Thyroid gland (tissue), 4 donors: ENCODE data around the gene COMP. TPM values are rescaled to one million over a fixed set of nuclear protein-coding genes. Genes with fewer than 3 reads are reported as not detected.
"Not testable (repeated sequence)": the region's sequence is repeated elsewhere in the genome, so short reads cannot be mapped to it uniquely, and the experiment has no call there.

Experiments used
- DNase-seq, 2 donors: peaks; one replicate each; pipeline ENCODE4 v3.0.0-alpha.2; 2019
- H3K27ac ChIP-seq, 3 donors: fragments of 200-600 bp; sonication (generic); 1 replicate in 2 of 3; 2 replicates in 1 of 3; pipeline ENCODE4 v1.5.1; 2016 to 2019; ENCODE audit warnings: mild to moderate bottlenecking in 1 of 3, moderate library complexity in 1 of 3
- H3K27me3 ChIP-seq: fragments of 200-600 bp; sonication (generic); one replicate; pipeline ENCODE4 v1.5.1; 2019
- H3K36me3 ChIP-seq, 2 donors: fragments of 200-600 bp; sonication (generic); one replicate each; pipeline ENCODE4 v1.5.1; 2016 to 2019
- H3K4me1 ChIP-seq, 2 donors: fragments of 200-600 bp; sonication (generic); one replicate each; pipeline ENCODE4 v1.5.1; 2017 to 2019
- H3K4me3 ChIP-seq, 3 donors: fragments of 200-600 bp; sonication (generic); replicated peaks in 1 of 3; 1 replicate in 2 of 3; 2 replicates in 1 of 3; pipeline ENCODE4 v1.5.1; 2016; ENCODE audit warnings: mild to moderate bottlenecking in 1 of 3
- H3K9me3 ChIP-seq: fragments of 200-600 bp; sonication (generic); one replicate; pipeline ENCODE4 v1.5.1; 2017
- POLR2A ChIP-seq, 2 donors: fragments of 450-650 bp; IDR thresholded peaks; one replicate each; pipeline ENCODE4 v1.6.1; 2017; ENCODE audit warnings: antibody characterized with exemption in 2 of 2, mild to moderate bottlenecking in 2 of 2, moderate library complexity in 1 of 2
- WGBS, 2 donors: methylation state at CpG; one replicate each; pipeline ENCODE4 v1.1.5; 2017; 5-methylcytosine and 5-hydroxymethylcytosine counted together
- intact Hi-C: fragments of 100-400 bp; cut with DNase I; formaldehyde crosslinking; loops from one replicate; pipeline ENCODE4 v1.15.1; 2023
- total RNA-seq, 4 donors: library from RNA; depleted of rRNA; stranded (reverse); fragments of >200 nt; gene quantifications; one replicate each; pipeline ENCODE4 v1.2.3, GENCODE V29; 2016
- TF ChIP-seq, protein P1 (sequence below), 6 experiments: fragments of 200-600 bp in 3 of 6; fragments of 450-650 bp in 3 of 6; sonication (generic) in 3 of 6; IDR thresholded peaks; one replicate each; pipeline ENCODE4 v1.5.1; 2016 to 2019; ENCODE audit warnings: antibody characterized with exemption in 6 of 6, mild to moderate bottlenecking in 2 of 6, inconsistent platforms in 1 of 6, moderate library complexity in 1 of 6

COMP gene
- total RNA-seq, 4 donors from 2014 or later = 0.33 to 33.3 (median 1.9) TPM

DNA sequence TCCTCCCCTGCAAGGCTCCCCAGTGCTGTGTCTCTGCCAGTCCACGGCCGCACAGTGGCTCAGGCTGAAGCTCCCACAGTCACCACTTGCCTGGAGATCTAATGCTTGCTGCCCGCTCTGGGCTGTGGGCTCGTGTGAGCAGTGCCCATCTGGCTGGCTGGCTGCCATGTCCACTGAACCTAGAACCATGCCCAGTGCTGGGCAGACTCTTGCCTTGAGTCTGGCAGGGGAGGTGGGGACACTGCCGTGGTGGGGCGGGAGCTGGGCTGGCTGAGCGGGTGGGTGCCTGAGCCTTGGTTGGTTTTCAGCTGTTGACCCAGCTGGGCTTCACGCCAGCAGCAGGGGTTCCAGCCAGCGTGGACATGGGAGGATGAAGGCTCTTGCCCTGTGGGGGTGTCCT, 55.4 kb downstream of the COMP start:
- Histone ChIP-seq H3K27me3 (no peaks in the 10 kb centered on the region), H3K36me3 (no peaks in the 10 kb centered on the region), H3K4me3 (no peak overlapping the region), H3K27ac (no peak overlapping the region), H3K4me1 (peaks cover 32 to 43% of the 10 kb centered on the region in 2 donors), H3K9me3 (no peaks in the 10 kb centered on the region)
- no peak for TF ChIP-seq POLR2A (IDR thresholded peaks at IDR 0.05)
- TF ChIP-seq, protein P1, sequence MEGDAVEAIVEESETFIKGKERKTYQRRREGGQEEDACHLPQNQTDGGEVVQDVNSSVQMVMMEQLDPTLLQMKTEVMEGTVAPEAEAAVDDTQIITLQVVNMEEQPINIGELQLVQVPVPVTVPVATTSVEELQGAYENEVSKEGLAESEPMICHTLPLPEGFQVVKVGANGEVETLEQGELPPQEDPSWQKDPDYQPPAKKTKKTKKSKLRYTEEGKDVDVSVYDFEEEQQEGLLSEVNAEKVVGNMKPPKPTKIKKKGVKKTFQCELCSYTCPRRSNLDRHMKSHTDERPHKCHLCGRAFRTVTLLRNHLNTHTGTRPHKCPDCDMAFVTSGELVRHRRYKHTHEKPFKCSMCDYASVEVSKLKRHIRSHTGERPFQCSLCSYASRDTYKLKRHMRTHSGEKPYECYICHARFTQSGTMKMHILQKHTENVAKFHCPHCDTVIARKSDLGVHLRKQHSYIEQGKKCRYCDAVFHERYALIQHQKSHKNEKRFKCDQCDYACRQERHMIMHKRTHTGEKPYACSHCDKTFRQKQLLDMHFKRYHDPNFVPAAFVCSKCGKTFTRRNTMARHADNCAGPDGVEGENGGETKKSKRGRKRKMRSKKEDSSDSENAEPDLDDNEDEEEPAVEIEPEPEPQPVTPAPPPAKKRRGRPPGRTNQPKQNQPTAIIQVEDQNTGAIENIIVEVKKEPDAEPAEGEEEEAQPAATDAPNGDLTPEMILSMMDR (IDR thresholded peaks at IDR 0.05) = no peak
- intact Hi-C loops = no loop called here
- peak; percentile 89 to 93 for DNase-seq
- 38 to 46% methylated on average over 4 of the region's 9 CpGs for WGBS, 2 donors

DNA sequence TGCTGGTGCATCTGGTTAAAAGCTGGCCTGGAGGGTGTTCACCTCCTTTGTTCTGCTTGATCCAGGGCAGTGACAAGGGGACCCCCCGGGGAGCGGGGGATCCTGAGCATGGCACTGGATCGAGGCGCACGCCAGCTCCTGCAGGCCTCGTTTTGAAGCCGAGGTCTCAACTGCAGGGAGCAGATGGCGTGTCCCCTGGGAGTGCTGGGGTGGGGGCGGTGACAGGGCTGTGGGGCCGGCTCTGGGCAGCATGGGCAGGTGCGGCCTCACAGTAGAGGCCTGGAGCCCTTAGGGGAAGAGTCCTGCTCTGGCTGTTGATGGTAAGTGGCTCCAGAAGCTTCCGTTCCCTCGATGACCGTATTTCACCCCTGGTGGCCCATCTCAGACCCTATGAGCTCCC, 55.8 kb downstream of the COMP start:
- H3K4me1 ChIP-seq = peaks cover 27 to 39% of the 10 kb centered on the region in 2 donors
- DNase-seq = no peak
- H3K4me3 ChIP-seq = no peak overlapping the region
- H3K36me3 ChIP-seq = no peaks in the 10 kb centered on the region
- no peaks in the 10 kb centered on the region for H3K9me3 ChIP-seq
- intact Hi-C loops = no loop called here
- H3K27me3 ChIP-seq = no peaks in the 10 kb centered on the region
- no peak for TF ChIP-seq POLR2A (IDR thresholded peaks at IDR 0.05)
- TF ChIP-seq, protein P1 (IDR thresholded peaks at IDR 0.05) = no peak
- WGBS, 2 donors = 83 to 88% methylated on average over 8 to 9 of the region's 14 CpGs
- no peak overlapping the region for H3K27ac ChIP-seq

DNA sequence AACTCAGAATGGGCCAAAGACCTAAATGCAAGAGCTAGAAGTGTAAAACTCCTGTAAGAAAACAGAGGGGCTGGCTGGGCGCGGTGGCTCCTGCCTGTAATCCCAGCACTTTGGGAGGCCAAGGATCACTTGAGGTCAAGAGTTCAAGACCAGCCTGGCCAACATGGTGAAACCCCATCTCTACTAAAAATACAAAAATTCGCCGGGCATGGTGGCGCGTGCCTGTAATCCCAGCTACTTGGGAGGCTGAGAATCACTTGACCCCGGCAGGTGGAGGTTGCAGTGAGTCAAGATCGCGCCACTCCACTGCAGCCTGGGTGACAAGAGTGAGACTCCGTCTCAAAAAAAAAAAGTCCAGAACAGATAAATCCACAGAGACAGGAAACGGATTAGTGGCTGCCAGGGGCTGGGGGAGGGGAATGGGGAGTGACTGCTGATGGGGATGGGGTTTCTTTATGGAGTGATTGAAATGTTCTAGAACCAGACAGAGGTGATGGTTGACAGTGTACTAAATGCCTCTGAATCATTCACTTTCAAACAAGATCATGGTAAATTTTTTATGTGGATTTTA, 57.3 kb downstream of the COMP start:
- H3K27ac ChIP-seq, H3K27me3 ChIP-seq, H3K36me3 ChIP-seq, H3K9me3 ChIP-seq, H3K4me3 ChIP-seq, DNase-seq, intact Hi-C loops: not testable (repeated sequence)
- 88 to 90% methylated on average over 11 of the region's 11 CpGs for WGBS, 2 donors
- peaks cover 25 to 36% of the 10 kb centered on the region in 2 donors for H3K4me1 ChIP-seq

DNA sequence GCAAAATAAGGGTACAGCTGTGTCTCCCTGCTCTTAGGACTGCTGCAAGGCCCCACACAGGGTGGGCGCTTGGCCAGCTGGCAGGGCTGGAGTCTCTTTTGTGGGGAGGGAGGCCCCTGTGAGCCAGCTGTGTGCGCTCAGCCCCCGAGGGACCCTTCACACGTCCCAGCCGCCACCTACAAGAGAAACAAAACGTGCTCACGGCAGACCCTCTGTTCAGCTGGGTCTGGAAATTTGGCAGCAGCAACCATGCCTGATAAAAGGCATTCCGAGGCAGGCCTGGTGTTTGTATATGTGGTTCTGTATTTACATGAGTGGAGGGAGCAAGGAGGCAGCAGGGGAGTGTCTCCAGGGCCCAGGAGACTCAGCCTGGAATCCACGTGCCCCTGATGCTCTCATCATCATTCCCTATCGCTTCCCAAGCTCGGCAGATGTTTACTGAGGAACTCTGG, 57.9 kb downstream of the COMP start:
- Histone ChIP-seq H3K36me3 (no peaks in the 10 kb centered on the region), H3K9me3 (no peaks in the 10 kb centered on the region), H3K27me3 (no peaks in the 10 kb centered on the region), H3K27ac (no peak overlapping the region), H3K4me1 (peaks cover 25 to 36% of the 10 kb centered on the region in 2 donors), H3K4me3 (no peak overlapping the region)
- intact Hi-C loops = no loop called here
- WGBS, 2 donors = 36 to 43% methylated on average over 5 to 6 of the region's 11 CpGs
- DNase-seq = peak; percentile 38 to 44
- TF ChIP-seq, protein P1 (IDR thresholded peaks at IDR 0.05) = no peak
- no peak for TF ChIP-seq POLR2A (IDR thresholded peaks at IDR 0.05)

Other genes starting within 250 kb of the COMP start
- gene FKBP8, start 247.7 kb downstream of the COMP start, total RNA-seq = 100 to 1,000 TPM; 238 to 394 (median 314) TPM
- gene KXD1, start 233.4 kb downstream of the COMP start, total RNA-seq = 100 to 1,000 TPM in 2 of 4 donors, 10 to 100 TPM in 2; 98.1 to 117 (median 103) TPM
- 100 to 1,000 TPM; 395 to 726 (median 521) TPM for gene UBA52, start 219.4 kb downstream of the COMP start, total RNA-seq
- gene REX1BD, start 202.5 kb downstream of the COMP start, total RNA-seq = 100 to 1,000 TPM in 2 of 4 donors, 10 to 100 TPM in 2; 57.4 to 137 (median 101) TPM
- 100 to 1,000 TPM in 2 of 4 donors, 10 to 100 TPM in 2; 87.2 to 140 (median 101) TPM for gene CRLF1, start 184.5 kb downstream of the COMP start, total RNA-seq
- gene TMEM59L, start 178.4 kb downstream of the COMP start, total RNA-seq = 1 to 10 TPM; 1.3 to 3.1 (median 2.3) TPM
- 10 to 100 TPM; 13.4 to 20.2 (median 15.9) TPM for gene KLHL26, start 154.3 kb downstream of the COMP start, total RNA-seq
- gene CRTC1, start 107.6 kb downstream of the COMP start, total RNA-seq = 10 to 100 TPM; 12.3 to 15.9 (median 13.1) TPM
- gene UPF1, start 40.7 kb upstream of the COMP start, total RNA-seq = 100 to 1,000 TPM in 1 of 4 donors, 10 to 100 TPM in 3; 56.7 to 122 (median 79.6) TPM
- 1 to 10 TPM in 1 of 4 donors, under 1 TPM in 3; 0.24 to 1.3 (median 0.59) TPM for gene CERS1, start 104.9 kb upstream of the COMP start, total RNA-seq
- gene COPE, start 128.1 kb upstream of the COMP start, total RNA-seq = 100 to 1,000 TPM; 192 to 405 (median 329) TPM
- gene DDX49, start 128.4 kb upstream of the COMP start, total RNA-seq = 10 to 100 TPM; 33.5 to 63.7 (median 46.0) TPM
- 100 to 1,000 TPM in 1 of 4 donors, 10 to 100 TPM in 3; 55.6 to 169 (median 63.4) TPM for gene HOMER3, start 149.9 kb upstream of the COMP start, total RNA-seq
- gene SUGP2, start 242.2 kb upstream of the COMP start, total RNA-seq = 10 to 100 TPM; 70.3 to 93.5 (median 82.2) TPM
- gene ARMC6, start 242.3 kb upstream of the COMP start, total RNA-seq = 10 to 100 TPM; 33.1 to 60.0 (median 46.1) TPM